ENCODE measurements around the gene NEGR1.

NEGR1 gene

GRCh38 chr1:71424536-71424935 is 857.8 kb downstream of the NEGR1 start:
- no peak for DNase-seq

GRCh38 chr1:71422221-71422620 is 860.1 kb downstream of the NEGR1 start:
- DNase-seq, result no peak

- no peak for DNase-seq
Measured at GRCh38 chr1:71417421-71417820, 864.9 kb downstream of the NEGR1 start.

- DNase-seq, result no peak
Measured at GRCh38 chr1:71414179-71414578, 868.2 kb downstream of the NEGR1 start.

GRCh38 chr1:71413441-71414175 is 868.7 kb downstream of the NEGR1 start:
- DNase-seq, result no peak

- no peak for DNase-seq
Measured at GRCh38 chr1:71400050-71400449, 882.3 kb downstream of the NEGR1 start.

GRCh38 chr1:71399594-71399993 is 882.7 kb downstream of the NEGR1 start:
- no peak for DNase-seq

- DNase-seq, result no peak
Measured at GRCh38 chr1:71393301-71393700, 889.0 kb downstream of the NEGR1 start.

- DNase-seq, result no peak
Measured at GRCh38 chr1:71390518-71390917, 891.8 kb downstream of the NEGR1 start.

- no peak for DNase-seq
Measured at GRCh38 chr1:71377886-71378285, 904.5 kb downstream of the NEGR1 start.

GRCh38 chr1:71372496-71372895 is 909.8 kb downstream of the NEGR1 start:
- DNase-seq, result no peak

GRCh38 chr1:71371581-71371980 is 910.8 kb downstream of the NEGR1 start:
- DNase-seq, result no peak

- DNase-seq, result no peak
Measured at GRCh38 chr1:71364236-71364635, 918.1 kb downstream of the NEGR1 start.

- no peak for DNase-seq
Measured at GRCh38 chr1:71362691-71363090, 919.6 kb downstream of the NEGR1 start.

GRCh38 chr1:71362076-71362475 is 920.3 kb downstream of the NEGR1 start:
- DNase-seq, result no peak

- no peak for DNase-seq
Measured at GRCh38 chr1:71357708-71358107, 924.6 kb downstream of the NEGR1 start.

GRCh38 chr1:71351438-71351837 is 930.9 kb downstream of the NEGR1 start:
- DNase-seq, result no peak

GRCh38 chr1:71350805-71351204 is 931.5 kb downstream of the NEGR1 start:
- DNase-seq, result no peak

- no peak for DNase-seq
Measured at GRCh38 chr1:71350330-71350729, 932.0 kb downstream of the NEGR1 start.
